Karpas-422 (cell line): ENCODE data around the gene ICAM3. TPM values are rescaled to one million over a fixed set of nuclear protein-coding genes. Genes with fewer than 3 reads are reported as not detected.

Source experiments
- DNase-seq: peaks from one replicate; pipeline ENCODE4 v3.0.0-alpha.2; 2015
- H2AFZ ChIP-seq: fragments of 200-600 bp; sonication (generic); 2 replicates; pipeline ENCODE4 v1.6.1; 2014; ENCODE audit warnings: antibody characterized with exemption, low read length, mixed read lengths
- H3K27ac ChIP-seq: fragments of 200-600 bp; sonication (generic); 2 replicates; pipeline ENCODE4 v1.5.1; 2014; ENCODE audit warnings: mild to moderate bottlenecking, low read length, moderate library complexity
- H3K27me3 ChIP-seq: fragments of 200-600 bp; sonication (generic); 2 replicates; pipeline ENCODE4 v1.6.1; 2014; ENCODE audit warnings: low read length, mixed read lengths
- H3K36me3 ChIP-seq: fragments of 200-600 bp; sonication (generic); 2 replicates; pipeline ENCODE4 v1.6.1; 2014; ENCODE audit warnings: low read length, mixed read lengths; ENCODE audit not compliant: insufficient read depth
- H3K4me1 ChIP-seq: fragments of 200-600 bp; sonication (generic); 2 replicates; pipeline ENCODE4 v1.6.1; 2014; ENCODE audit warnings: mild to moderate bottlenecking, low read length, mixed read lengths
- H3K4me2 ChIP-seq: fragments of 200-600 bp; sonication (generic); 2 replicates; pipeline ENCODE4 v1.6.1; 2014; ENCODE audit warnings: low read length, low read depth, mild to moderate bottlenecking; ENCODE audit not compliant: poor library complexity, severe bottlenecking
- H3K4me3 ChIP-seq: fragments of 200-600 bp; sonication (generic); 2 replicates; pipeline ENCODE4 v1.5.1; 2014; ENCODE audit warnings: mild to moderate bottlenecking, antibody characterized with exemption, low read length, mixed read lengths
- H3K79me2 ChIP-seq: fragments of 200-600 bp; sonication (generic); 2 replicates; pipeline ENCODE4 v1.6.1; 2014; ENCODE audit warnings: mild to moderate bottlenecking, low read length, mixed read lengths
- H3K9ac ChIP-seq: fragments of 200-600 bp; sonication (generic); 2 replicates; pipeline ENCODE4 v1.6.0; 2014; ENCODE audit warnings: low read length
- H3K9me2 ChIP-seq: fragments of 200-600 bp; sonication (generic), shearing (Covaris generic); replicated peaks from 2 replicates; pipeline ENCODE4 v1.6.0; 2014; ENCODE audit warnings: mild to moderate bottlenecking, low read length, moderate library complexity; ENCODE audit not compliant: insufficient read depth
- H3K9me3 ChIP-seq: fragments of 300-700, 200-600 bp; sonication (generic); 2 replicates; pipeline ENCODE4 v1.6.1; 2014; ENCODE audit warnings: low read length, mixed read lengths
- H4K20me1 ChIP-seq: fragments of 200-600 bp; sonication (generic); 2 replicates; pipeline ENCODE4 v1.6.1; 2014; ENCODE audit warnings: mild to moderate bottlenecking, antibody characterized with exemption, low read length, low read depth; ENCODE audit not compliant: insufficient read depth
- total RNA-seq: library from RNA; depleted of rRNA; stranded (reverse); fragments of >200 nt; shearing (Covaris generic); gene quantifications from 2 replicates; pipeline ENCODE4 v1.2.3, GENCODE V29; 2014; ENCODE audit warnings: low replicate concordance

The ICAM3 gene
- total RNA-seq, 1 experiment from 2014 or later, result 92.1 TPM

DNA sequence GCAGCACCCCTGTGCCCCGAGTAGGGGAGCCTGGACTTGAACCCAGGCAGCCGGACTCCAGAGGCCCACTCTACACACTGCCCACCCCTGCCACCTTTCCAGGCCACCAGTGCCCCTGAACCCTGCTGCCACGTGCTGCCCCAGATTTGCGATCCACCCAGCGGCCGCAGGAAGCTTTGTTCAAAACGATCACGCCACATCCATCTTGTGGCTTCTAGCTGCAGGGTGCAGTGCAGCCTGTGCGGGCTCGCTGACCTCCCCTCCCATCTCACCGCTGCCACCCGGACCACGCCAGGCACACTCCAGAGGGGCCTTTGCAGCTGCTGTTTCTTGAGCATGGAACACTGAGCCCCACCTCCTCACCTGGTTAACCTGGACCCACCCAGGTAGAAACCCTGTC lies 9.9 kb downstream of the ICAM3 start:
- Histone ChIP-seq H4K20me1 (peaks cover 7% of the 10 kb centered on the region; the same call in 1 of the 2 replicates), H3K36me3 (peaks cover 13% of the 10 kb centered on the region)
- DNase-seq, result no peak

GRCh38 chr19:10328558-10329429 lies 10.6 kb downstream of the ICAM3 start:
- DNase-seq, result no peak
- H3K27ac ChIP-seq, result no peak overlapping the region
- H3K9ac ChIP-seq, result no peak overlapping the region
- peaks cover 12% of the 10 kb centered on the region for H3K4me1 ChIP-seq
- no peaks in the 10 kb centered on the region for H3K9me3 ChIP-seq
- H3K27me3 ChIP-seq, result no peaks in the 10 kb centered on the region
- peaks cover 28% of the 10 kb centered on the region for H3K79me2 ChIP-seq
- no peak overlapping the region for H3K4me2 ChIP-seq
- peaks cover 7% of the 10 kb centered on the region; the same call in 1 of the 2 replicates for H4K20me1 ChIP-seq
- H3K4me3 ChIP-seq, result no peak overlapping the region
- no peak overlapping the region for H2AFZ ChIP-seq
- H3K36me3 ChIP-seq, result peaks cover 13% of the 10 kb centered on the region
- no peaks in the 10 kb centered on the region for H3K9me2 ChIP-seq

More for the DNA sequence above, 9.9 kb downstream of the ICAM3 start:
- Histone ChIP-seq H3K9me3 (no peaks in the 10 kb centered on the region), H3K27me3 (no peaks in the 10 kb centered on the region), H3K9ac (no peak overlapping the region), H3K27ac (no peak overlapping the region), H3K9me2 (no peaks in the 10 kb centered on the region), H3K79me2 (peaks cover 35% of the 10 kb centered on the region), H3K4me2 (no peak overlapping the region), H3K4me1 (peaks cover 19% of the 10 kb centered on the region), H2AFZ (no peak overlapping the region), H3K4me3 (no peak overlapping the region)

DNA sequence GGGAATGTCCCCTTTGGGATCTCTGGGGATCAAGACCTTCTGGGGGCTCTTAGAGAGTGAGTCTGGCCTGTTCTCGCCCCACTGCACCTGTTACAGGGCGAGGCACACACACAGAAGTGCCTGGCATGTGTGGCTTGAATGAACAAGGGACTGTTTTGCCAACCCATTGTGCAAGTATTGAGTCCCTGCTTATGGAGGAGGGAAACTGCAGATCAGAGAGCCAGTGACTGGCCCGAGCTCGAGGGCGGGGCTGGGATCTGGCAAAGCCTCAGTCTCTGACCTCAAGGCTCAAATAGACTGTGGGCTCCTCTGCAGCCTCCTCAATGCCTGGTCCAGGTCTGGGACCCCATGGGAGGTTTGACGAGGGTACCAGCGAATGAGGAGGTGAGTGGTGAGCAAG lies 11.6 kb downstream of the ICAM3 start:
- Histone ChIP-seq H3K36me3 (peaks cover 13% of the 10 kb centered on the region), H2AFZ (no peak overlapping the region), H3K27me3 (no peaks in the 10 kb centered on the region), H3K9ac (no peak overlapping the region), H3K4me1 (peaks cover 9% of the 10 kb centered on the region), H3K79me2 (peaks cover 23% of the 10 kb centered on the region), H4K20me1 (peaks cover 7% of the 10 kb centered on the region; the same call in 1 of the 2 replicates), H3K4me3 (no peak overlapping the region), H3K9me3 (no peaks in the 10 kb centered on the region), H3K9me2 (no peaks in the 10 kb centered on the region), H3K4me2 (no peak overlapping the region), H3K27ac (no peak overlapping the region)
- no peak for DNase-seq

GRCh38 chr19:10325732-10326131 lies 13.7 kb downstream of the ICAM3 start:
- H4K20me1 ChIP-seq, result 0 out of 2 replicates have a peak, but pooled peaks cover 7% of the 10 kb centered on the region

DNA sequence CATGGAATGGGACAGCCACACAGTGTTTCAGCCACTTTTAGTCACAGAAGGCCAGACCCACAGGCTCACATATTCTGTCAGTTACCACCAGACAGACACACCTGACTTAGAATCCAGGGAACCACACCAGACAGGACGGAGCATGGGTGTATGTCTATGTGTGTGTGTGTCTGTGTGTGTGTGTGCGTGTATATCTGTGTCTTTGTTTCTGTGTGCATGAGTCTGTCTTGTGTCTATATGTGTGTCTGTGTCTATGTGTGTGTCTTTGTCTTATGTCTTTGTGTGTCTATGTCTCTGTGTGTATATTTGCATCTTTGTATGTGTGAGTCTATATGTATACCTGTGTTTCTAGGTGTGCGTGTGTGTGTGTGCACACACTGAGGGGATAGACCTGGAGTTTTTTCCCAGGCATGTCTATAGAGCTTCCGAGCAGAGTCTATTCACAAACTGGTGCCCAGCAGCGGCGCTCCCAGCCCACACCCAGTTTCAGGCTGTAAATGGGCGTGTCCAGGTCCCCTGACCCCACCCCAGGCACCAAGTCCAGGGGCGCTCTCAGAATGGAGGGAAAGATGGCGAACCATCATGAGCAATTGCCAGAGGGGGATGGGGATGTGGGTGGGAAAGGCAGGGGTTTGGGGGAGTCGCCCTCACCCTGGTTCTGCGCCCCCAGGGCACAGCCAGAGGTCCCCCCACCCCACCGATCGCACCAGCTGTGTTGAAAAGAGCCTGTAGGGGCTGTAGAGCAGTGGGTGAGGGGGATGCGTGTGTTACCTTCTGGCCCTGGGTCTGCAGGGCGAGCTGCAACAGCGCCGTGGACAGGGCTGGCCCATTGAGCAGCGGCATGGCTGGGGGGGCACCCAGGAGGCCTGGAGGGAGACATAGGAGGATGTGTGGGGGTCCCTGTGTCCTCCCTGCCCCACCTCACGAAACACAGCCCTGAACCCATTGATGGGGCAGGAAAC lies 17.3 kb downstream of the ICAM3 start:
- no peaks in the 10 kb centered on the region for H3K4me1 ChIP-seq
- no peak overlapping the region for H3K27ac ChIP-seq
- no peaks in the 10 kb centered on the region for H3K9me3 ChIP-seq
- H3K4me3 ChIP-seq, result no peak overlapping the region
- H4K20me1 ChIP-seq, result no peaks in the 10 kb centered on the region
- H3K79me2 ChIP-seq, result no peaks in the 10 kb centered on the region
- no peak overlapping the region for H3K9ac ChIP-seq
- DNase-seq, result no peak
- H3K9me2 ChIP-seq, result no peaks in the 10 kb centered on the region
- H3K27me3 ChIP-seq, result no peaks in the 10 kb centered on the region
- no peak overlapping the region for H2AFZ ChIP-seq
- peaks cover 3% of the 10 kb centered on the region; the same call in 1 of the 2 replicates for H3K36me3 ChIP-seq
- H3K4me2 ChIP-seq, result no peak overlapping the region

More at GRCh38 chr19:10325732-10326131, 13.7 kb downstream of the ICAM3 start:
- Histone ChIP-seq H3K27me3 (no peaks in the 10 kb centered on the region), H3K27ac (no peak overlapping the region), H3K4me3 (no peak overlapping the region), H3K9ac (no peak overlapping the region), H3K36me3 (peaks cover 13% of the 10 kb centered on the region), H3K4me1 (no peaks in the 10 kb centered on the region), H2AFZ (no peak overlapping the region), H3K9me3 (no peaks in the 10 kb centered on the region), H3K79me2 (peaks cover 7% of the 10 kb centered on the region; the same call in 1 of the 2 replicates), H3K4me2 (no peak overlapping the region), H3K9me2 (no peaks in the 10 kb centered on the region)
- no peak for DNase-seq

DNA sequence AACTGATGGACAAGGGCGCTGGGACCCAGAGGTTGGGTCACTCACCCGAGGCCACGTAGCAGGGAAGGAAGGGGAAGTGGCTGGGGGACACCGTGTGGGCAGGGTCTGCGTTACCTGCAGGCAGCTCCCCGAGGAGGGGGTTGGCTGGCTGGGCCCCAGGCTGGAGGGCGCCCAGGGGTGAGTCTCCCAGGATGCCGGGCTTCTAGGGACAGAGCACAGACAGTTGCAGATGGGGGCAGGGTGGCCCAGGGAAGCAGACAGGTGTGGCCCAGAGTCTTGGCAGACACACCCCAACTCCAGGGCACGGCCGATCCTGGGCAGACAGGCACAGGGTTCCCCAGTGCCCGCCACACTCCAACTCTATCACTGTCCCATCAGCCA lies 18.0 kb downstream of the ICAM3 start:
- no peak overlapping the region for H2AFZ ChIP-seq
- no peak for DNase-seq
- no peak overlapping the region for H3K4me2 ChIP-seq
- H3K9me3 ChIP-seq, result no peaks in the 10 kb centered on the region
- no peaks in the 10 kb centered on the region for H3K9me2 ChIP-seq
- H3K4me3 ChIP-seq, result no peak overlapping the region
- peaks cover 6% of the 10 kb centered on the region for H3K36me3 ChIP-seq
- H3K27me3 ChIP-seq, result no peaks in the 10 kb centered on the region
- H3K4me1 ChIP-seq, result peaks cover under 1% of the 10 kb centered on the region
- no peak overlapping the region for H3K27ac ChIP-seq
- H3K9ac ChIP-seq, result no peak overlapping the region
- H3K79me2 ChIP-seq, result no peaks in the 10 kb centered on the region
- H4K20me1 ChIP-seq, result no peaks in the 10 kb centered on the region

- no peaks in the 10 kb centered on the region for H3K9me2 ChIP-seq
- H3K9me3 ChIP-seq, result no peaks in the 10 kb centered on the region
- no peak overlapping the region for H3K27ac ChIP-seq
- H3K79me2 ChIP-seq, result no peaks in the 10 kb centered on the region
- H2AFZ ChIP-seq, result no peak overlapping the region
- no peak overlapping the region for H3K4me2 ChIP-seq
- no peak overlapping the region for H3K9ac ChIP-seq
- H3K4me1 ChIP-seq, result peaks cover 6% of the 10 kb centered on the region
- no peaks in the 10 kb centered on the region for H4K20me1 ChIP-seq
- no peak overlapping the region for H3K4me3 ChIP-seq
- peaks cover 6% of the 10 kb centered on the region for H3K36me3 ChIP-seq
- DNase-seq, result no peak
- no peaks in the 10 kb centered on the region for H3K27me3 ChIP-seq
These were observed 18.6 kb downstream of the ICAM3 start for GRCh38 chr19:10320602-10321416.
